Transverse colon (tissue), 4 donors: Measurements from ENCODE around the gene NOBOX. TPM values are rescaled to one million over a fixed set of nuclear protein-coding genes. Genes with fewer than 3 reads are reported as not detected.

Source experiments
- DNase-seq: peaks from one replicate; pipeline ENCODE4 v3.0.0-alpha.2; 2019
- H3K27ac ChIP-seq, 4 donors: fragments of 200-600 bp; sonication (generic); 2 replicates each; pipeline ENCODE4 v1.5.1; 2016 to 2018; ENCODE audit warnings: inconsistent platforms in 4 of 4
- H3K27me3 ChIP-seq: fragments of 200-600 bp; sonication (generic); 2 replicates; pipeline ENCODE4 v1.5.1; 2017; ENCODE audit warnings: inconsistent platforms
- H3K36me3 ChIP-seq, 4 donors: fragments of 200-600 bp; sonication (generic); 2 replicates each; pipeline ENCODE4 v1.5.1; 2017 to 2019; ENCODE audit warnings: inconsistent platforms in 4 of 4
- H3K4me1 ChIP-seq, 4 donors: fragments of 200-600 bp; sonication (generic); 2 replicates each; pipeline ENCODE4 v1.5.1; 2017 to 2020; ENCODE audit warnings: inconsistent platforms in 4 of 4
- H3K4me3 ChIP-seq, 4 donors: fragments of 200-600 bp; sonication (generic); 1 replicate in 1 of 4; 2 replicates in 3 of 4; pipeline versions ENCODE4 v1.5.1 to v1.6.1; 2017 to 2019; ENCODE audit warnings: inconsistent platforms in 4 of 4
- H3K9me3 ChIP-seq, 2 donors: fragments of 200-600 bp; sonication (generic); 2 replicates each; pipeline ENCODE4 v1.5.1; 2017 to 2019; ENCODE audit warnings: inconsistent platforms in 2 of 2
- EP300 ChIP-seq: sonication (generic); formaldehyde crosslinking; IDR thresholded peaks from one replicate; pipeline ENCODE4 v1.6.1; 2017; ENCODE audit warnings: antibody characterized with exemption, low read depth
- POLR2A ChIP-seq: fragments of 450-650 bp; IDR thresholded peaks from one replicate; pipeline ENCODE4 v1.6.1; 2016; ENCODE audit warnings: antibody characterized with exemption, mild to moderate bottlenecking, moderate library complexity
- POLR2AphosphoS5 ChIP-seq, 3 donors: sonication (generic); formaldehyde crosslinking; IDR thresholded peaks; one replicate each; pipeline ENCODE4 v1.6.1; 2016; ENCODE audit warnings: antibody characterized with exemption in 3 of 3
- WGBS, 2 donors: methylation state at CpG; one replicate each; pipeline ENCODE4 v1.1.5; 2018; ENCODE audit warnings: low coverage in 1 of 2; 5-methylcytosine and 5-hydroxymethylcytosine counted together
- in situ Hi-C, 4 donors: fragments of 200-750 bp; cut with MboI; loops; one replicate each; pipeline versions ENCODE4 v1.15.0 to v1.15.1; 2017; ENCODE audit warnings: low sequenced_read_pairs in 3 of 4, low pct_ligation_motif_present in 1 of 4, low pct_unique_long_range_greater_than_20kb in 1 of 4
- intact Hi-C: fragments of 100-400 bp; cut with DNase I; formaldehyde crosslinking; loops from one replicate; pipeline ENCODE4 v1.15.1; 2023; ENCODE audit warnings: low total_unique reads
- total RNA-seq, 4 donors: library from RNA; depleted of rRNA; stranded (reverse); fragments of >200 nt; gene quantifications; one replicate each; pipeline ENCODE4 v1.1.0, GENCODE V29; 2016
- TF ChIP-seq, protein P1 (sequence below), 5 experiments: fragments of 200-600 bp in 3 of 5; fragments of 450-650 bp in 2 of 5; sonication (generic) in 3 of 5; IDR thresholded peaks; 1 replicate in 2 of 5; 2 replicates in 3 of 5; pipeline ENCODE4 v1.5.1; 2016 to 2017; ENCODE audit warnings: antibody characterized with exemption in 5 of 5, inconsistent platforms in 3 of 5, mild to moderate bottlenecking in 2 of 5, moderate library complexity in 1 of 5

The NOBOX gene
- total RNA-seq = not detected

- intact Hi-C loops = no loop called here
- in situ Hi-C loops = no loop called here
- Histone ChIP-seq H3K4me3 (no peak within 1 kb of the TSS), H3K27ac (no peak within 1 kb of the TSS), H3K27me3 (no peaks in the 10 kb centered on the region), H3K9me3 (no peaks in the 10 kb centered on the region), H3K4me1 (peaks cover 0 to 9% (median 0%) of the 10 kb centered on the region in 4 donors), H3K36me3 (no peaks in the 10 kb centered on the region)
- 96% methylated on average over 14 of the region's 39 CpGs; no CpG with 5 or more reads in 1 of the 2 donors for WGBS, 2 donors
- TF ChIP-seq POLR2AphosphoS5 (IDR thresholded peaks at IDR 0.05) = no peak
- no peak for TF ChIP-seq EP300
- TF ChIP-seq POLR2A = no peak
- TF ChIP-seq, protein P1, sequence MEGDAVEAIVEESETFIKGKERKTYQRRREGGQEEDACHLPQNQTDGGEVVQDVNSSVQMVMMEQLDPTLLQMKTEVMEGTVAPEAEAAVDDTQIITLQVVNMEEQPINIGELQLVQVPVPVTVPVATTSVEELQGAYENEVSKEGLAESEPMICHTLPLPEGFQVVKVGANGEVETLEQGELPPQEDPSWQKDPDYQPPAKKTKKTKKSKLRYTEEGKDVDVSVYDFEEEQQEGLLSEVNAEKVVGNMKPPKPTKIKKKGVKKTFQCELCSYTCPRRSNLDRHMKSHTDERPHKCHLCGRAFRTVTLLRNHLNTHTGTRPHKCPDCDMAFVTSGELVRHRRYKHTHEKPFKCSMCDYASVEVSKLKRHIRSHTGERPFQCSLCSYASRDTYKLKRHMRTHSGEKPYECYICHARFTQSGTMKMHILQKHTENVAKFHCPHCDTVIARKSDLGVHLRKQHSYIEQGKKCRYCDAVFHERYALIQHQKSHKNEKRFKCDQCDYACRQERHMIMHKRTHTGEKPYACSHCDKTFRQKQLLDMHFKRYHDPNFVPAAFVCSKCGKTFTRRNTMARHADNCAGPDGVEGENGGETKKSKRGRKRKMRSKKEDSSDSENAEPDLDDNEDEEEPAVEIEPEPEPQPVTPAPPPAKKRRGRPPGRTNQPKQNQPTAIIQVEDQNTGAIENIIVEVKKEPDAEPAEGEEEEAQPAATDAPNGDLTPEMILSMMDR (IDR thresholded peaks at IDR 0.05) = no peak
- no peak for DNase-seq
These were observed at the start of gene NOBOX for GRCh38 chr7:144403649-144404061. Gene NOBOX, minus strand, starts transcription at chr7:144403693.

GRCh38 chr7:144452064-144452463 is 48.6 kb upstream of the NOBOX start:
- intact Hi-C loops (no loop called here), in situ Hi-C loops (no loop called here)
- DNase-seq = no peak
- Histone ChIP-seq H3K4me1 (no peaks in the 10 kb centered on the region), H3K9me3 (no peaks in the 10 kb centered on the region), H3K27ac (no peak overlapping the region), H3K36me3 (no peaks in the 10 kb centered on the region), H3K4me3 (no peak overlapping the region), H3K27me3 (no peaks in the 10 kb centered on the region)
- TF ChIP-seq POLR2AphosphoS5 (IDR thresholded peaks at IDR 0.05) = no peak
- TF ChIP-seq, protein P1 (IDR thresholded peaks at IDR 0.05) = no peak
- no peak for TF ChIP-seq POLR2A
- TF ChIP-seq EP300 = no peak
- WGBS, 2 donors = 67 to 68% methylated on average over 5 of the region's 5 CpGs

DNA sequence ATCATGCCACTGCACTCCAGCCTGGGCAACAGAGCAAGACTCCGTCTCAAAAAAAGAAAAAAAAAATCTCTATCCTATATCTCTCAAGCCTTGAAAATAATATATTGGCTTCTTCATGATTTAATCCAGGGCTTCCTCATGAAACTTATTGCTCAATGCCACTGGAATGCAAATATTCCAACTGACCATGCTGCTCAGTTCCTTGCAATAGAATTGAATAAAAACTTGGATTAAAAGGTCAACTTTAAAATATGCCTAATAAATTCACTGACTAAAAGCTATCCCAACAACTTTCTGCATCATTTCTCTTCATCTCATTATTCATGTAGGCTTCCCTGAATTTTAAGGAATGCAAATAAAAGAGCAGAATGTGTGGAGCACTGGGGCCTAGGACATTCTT is 42.1 kb upstream of the NOBOX start:
- H3K4me3 ChIP-seq = no peak overlapping the region
- no peaks in the 10 kb centered on the region for H3K36me3 ChIP-seq
- in situ Hi-C loops (no loop called here), intact Hi-C loops (no loop called here)
- DNase-seq = no peak
- no peaks in the 10 kb centered on the region for H3K4me1 ChIP-seq
- WGBS, 2 donors = 71% methylated on average over 1 of the region's 1 CpG; no CpG with 5 or more reads in 1 of the 2 donors
- no peaks in the 10 kb centered on the region for H3K27me3 ChIP-seq
- TF ChIP-seq, protein P1 (IDR thresholded peaks at IDR 0.05) = no peak
- no peak for TF ChIP-seq POLR2AphosphoS5 (IDR thresholded peaks at IDR 0.05)
- no peak for TF ChIP-seq EP300
- no peak for TF ChIP-seq POLR2A
- H3K9me3 ChIP-seq = no peaks in the 10 kb centered on the region
- no peak overlapping the region for H3K27ac ChIP-seq

GRCh38 chr7:144439717-144440205 is 36.3 kb upstream of the NOBOX start:
- TF ChIP-seq POLR2AphosphoS5 (IDR thresholded peaks at IDR 0.05) = no peak
- no peak for TF ChIP-seq EP300
- TF ChIP-seq POLR2A = no peak
- TF ChIP-seq, protein P1 (IDR thresholded peaks at IDR 0.05) = no peak
- H3K27ac ChIP-seq = no peak overlapping the region
- intact Hi-C loops = no loop called here
- H3K36me3 ChIP-seq = no peaks in the 10 kb centered on the region
- 46 to 60% methylated on average over 5 of the region's 5 CpGs for WGBS, 2 donors
- no peaks in the 10 kb centered on the region for H3K27me3 ChIP-seq
- no peaks in the 10 kb centered on the region for H3K4me1 ChIP-seq
- no peak overlapping the region for H3K4me3 ChIP-seq
- H3K9me3 ChIP-seq = no peaks in the 10 kb centered on the region
- in situ Hi-C loops = no loop called here
- no peak for DNase-seq
